GM18873 (cell line): ENCODE data around the gene TMC3.
"Not testable (repeated sequence)": the region's sequence is repeated elsewhere in the genome, so short reads cannot be mapped to it uniquely, and the experiment has no call there.

ENCODE experiments used
- ATAC-seq: cut with Tn5 transposase; IDR thresholded peaks from one replicate; pipeline ENCODE4 v1.9.1; 2021; ENCODE audit warnings: mild to moderate bottlenecking, moderate library complexity, moderate number of reproducible peaks; ENCODE audit not compliant: unreplicated experiment, low FRiP score

Gene TMC3

GRCh38 chr15:81373775-81374395 is at the start of gene TMC3:
Gene TMC3 (minus strand): TSS chr15:81374213. CDS start chr15:81374077, 136 bp downstream.
- ATAC-seq, result no peak

- no peak for ATAC-seq
These were observed 47.4 kb upstream of the TMC3 start for GRCh38 chr15:81421461-81421860.

- ATAC-seq, result no peak
These were observed 45.4 kb upstream of the TMC3 start for GRCh38 chr15:81419332-81419943.

- ATAC-seq, result no peak
These were observed 44.9 kb upstream of the TMC3 start for GRCh38 chr15:81418891-81419290.

- no peak for ATAC-seq
These were observed 44.4 kb upstream of the TMC3 start for GRCh38 chr15:81418444-81418843.

- not testable (repeated sequence) for ATAC-seq
These were observed 40.4 kb upstream of the TMC3 start for GRCh38 chr15:81414274-81414968.

GRCh38 chr15:81413851-81414250 is 39.8 kb upstream of the TMC3 start:
- ATAC-seq, result no peak

- ATAC-seq, result no peak
These were observed 38.1 kb upstream of the TMC3 start for GRCh38 chr15:81411969-81412633.

GRCh38 chr15:81411051-81411450 is 37.0 kb upstream of the TMC3 start:
- ATAC-seq, result no peak

- no peak for ATAC-seq
These were observed 36.3 kb upstream of the TMC3 start for GRCh38 chr15:81410318-81410753.

- no peak for ATAC-seq
These were observed 33.7 kb upstream of the TMC3 start for GRCh38 chr15:81407718-81408117.

GRCh38 chr15:81407176-81407575 is 33.2 kb upstream of the TMC3 start:
- no peak for ATAC-seq

- no peak for ATAC-seq
These were observed 26.7 kb upstream of the TMC3 start for GRCh38 chr15:81400640-81401236.

GRCh38 chr15:81398910-81399551 is 25.0 kb upstream of the TMC3 start:
- no peak for ATAC-seq

- ATAC-seq, result no peak
These were observed 24.4 kb upstream of the TMC3 start for GRCh38 chr15:81398456-81398855.

- ATAC-seq, result no peak
These were observed 20.6 kb upstream of the TMC3 start for GRCh38 chr15:81394603-81395002.

GRCh38 chr15:81391657-81392056 is 17.6 kb upstream of the TMC3 start:
- no peak for ATAC-seq

GRCh38 chr15:81388436-81388770 is 14.4 kb upstream of the TMC3 start:
- no peak for ATAC-seq

GRCh38 chr15:81387621-81388435 is 13.8 kb upstream of the TMC3 start:
- no peak for ATAC-seq

GRCh38 chr15:81386947-81387346 is 12.9 kb upstream of the TMC3 start:
- no peak for ATAC-seq
